ENCODE data around the gene ADAT1. TPM values are rescaled to one million over a fixed set of nuclear protein-coding genes. Genes with fewer than 3 reads are reported as not detected.

Gene ADAT1
- total and polyA plus RNA-seq, 2 experiments from 2014 or later: 21.2 to 37.9 TPM

GRCh38 chr16:75566758-75567255 is 56.3 kb downstream of the ADAT1 start:
- 6% methylated on average over 29 of the region's 32 CpGs for WGBS (ENCODE audit: low lambda C conversion rate, missing lambda C conversion rate)
- Histone ChIP-seq H3K27me3 (peaks cover 4% of the 10 kb centered on the region), H3K9me2 (replicated peaks; ENCODE audit: insufficient read depth) (no peaks in the 10 kb centered on the region), H3K9me3 (ENCODE audit: low read depth) (no peaks in the 10 kb centered on the region), H3K79me2 (peaks cover 36% of the 10 kb centered on the region), H3K27ac (peak overlapping the region; percentile 74), H3K36me3 (replicated peaks; ENCODE audit: insufficient read depth, low read depth) (peaks cover 4% of the 10 kb centered on the region), H4K20me1 (ENCODE audit: insufficient read depth, poor library complexity, severe bottlenecking) (peaks cover 26% of the 10 kb centered on the region), H3K4me1 (ENCODE audit: insufficient read depth) (peaks cover 8% of the 10 kb centered on the region), H3K4me2 (peak overlapping the region; percentile 96), H3K4me3 (peak overlapping the region; percentile 58), H2AFZ (peak overlapping the region; percentile 55)
- no peak for TF ChIP-seq EZH2 (IDR thresholded peaks at IDR 0.05; ENCODE audit: borderline replicate concordance)
- no peak for TF ChIP-seq CTCF (IDR thresholded peaks at IDR 0.05; ENCODE audit: poor library complexity)
- no peak for TF ChIP-seq EZH2phosphoT487 (IDR thresholded peaks at IDR 0.05; ENCODE audit: low read depth, severe bottlenecking, unreplicated experiment)
- DNase-seq (ENCODE audit: low spot score): peak; percentile 37

- peaks cover 8% of the 10 kb centered on the region for H3K4me1 ChIP-seq (ENCODE audit: insufficient read depth)
- peaks cover 4% of the 10 kb centered on the region for H3K27me3 ChIP-seq
- peak within 1 kb of the TSS; percentile 87 for H3K27ac ChIP-seq
- H3K36me3 ChIP-seq (replicated peaks; ENCODE audit: insufficient read depth, low read depth): peaks cover 4% of the 10 kb centered on the region
- TF ChIP-seq CTCF (IDR thresholded peaks at IDR 0.05; ENCODE audit: poor library complexity): no peak
- no peak for TF ChIP-seq EZH2phosphoT487 (IDR thresholded peaks at IDR 0.05; ENCODE audit: low read depth, severe bottlenecking, unreplicated experiment)
- no peak for TF ChIP-seq EZH2 (IDR thresholded peaks at IDR 0.05; ENCODE audit: borderline replicate concordance)
- peaks cover 33% of the 10 kb centered on the region for H3K79me2 ChIP-seq
- peaks cover 25% of the 10 kb centered on the region for H4K20me1 ChIP-seq (ENCODE audit: insufficient read depth, poor library complexity, severe bottlenecking)
- peak within 1 kb of the TSS; percentile 96 for H3K4me2 ChIP-seq
- whole genome bisulfite sequencing (ENCODE audit: low lambda C conversion rate, missing lambda C conversion rate): under 1% methylated on average over 24 of the region's 69 CpGs
- peak within 1 kb of the TSS; percentile 58 for H3K4me3 ChIP-seq
- peak; percentile 97 for DNase-seq (ENCODE audit: low spot score)
- peak within 1 kb of the TSS; percentile 55 for H2AFZ ChIP-seq
- no peaks in the 10 kb centered on the region for H3K9me2 ChIP-seq (replicated peaks; ENCODE audit: insufficient read depth)
- H3K9me3 ChIP-seq (ENCODE audit: low read depth): no peaks in the 10 kb centered on the region
Measured at GRCh38 chr16:75566040-75566757, 56.9 kb downstream of the ADAT1 start, which contains the start of gene GABARAPL2. GABARAPL2 (plus strand) TSS chr16:75566379; CDS start chr16:75566487, 108 bp downstream.

DNA sequence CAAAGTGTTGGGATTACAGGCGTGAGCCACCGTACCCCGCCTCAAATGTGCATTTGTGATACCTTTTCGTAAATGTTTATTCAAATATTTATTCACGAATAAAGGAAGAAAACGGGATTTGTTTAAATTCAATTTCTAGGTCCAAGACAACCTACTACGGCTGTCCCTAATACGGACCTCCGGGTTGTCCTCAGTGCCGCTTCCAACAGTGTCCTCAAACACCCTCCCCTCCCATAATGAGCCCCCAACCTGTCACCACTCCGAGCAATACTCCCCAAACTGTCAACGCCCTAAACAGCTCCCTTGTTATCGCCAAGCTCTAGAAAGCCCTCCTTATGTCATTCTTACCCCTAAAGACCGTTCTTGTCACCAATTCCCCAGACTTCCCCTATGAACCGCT is 57.4 kb downstream of the ADAT1 start:
- Histone ChIP-seq H3K4me3 (peak overlapping the region; percentile 58), H4K20me1 (ENCODE audit: insufficient read depth, poor library complexity, severe bottlenecking) (peaks cover 25% of the 10 kb centered on the region), H3K79me2 (peaks cover 32% of the 10 kb centered on the region), H3K9me2 (replicated peaks; ENCODE audit: insufficient read depth) (no peaks in the 10 kb centered on the region), H3K4me2 (peak overlapping the region; percentile 94), H3K9me3 (ENCODE audit: low read depth) (no peaks in the 10 kb centered on the region), H3K27me3 (peaks cover 4% of the 10 kb centered on the region), H3K27ac (peak overlapping the region; percentile 87), H3K36me3 (replicated peaks; ENCODE audit: insufficient read depth, low read depth) (peaks cover 4% of the 10 kb centered on the region), H2AFZ (peak overlapping the region; percentile 55), H3K4me1 (ENCODE audit: insufficient read depth) (peaks cover 8% of the 10 kb centered on the region)
- TF ChIP-seq CTCF (IDR thresholded peaks at IDR 0.05; ENCODE audit: poor library complexity): no peak
- TF ChIP-seq EZH2phosphoT487 (IDR thresholded peaks at IDR 0.05; ENCODE audit: low read depth, severe bottlenecking, unreplicated experiment): no peak
- TF ChIP-seq EZH2 (IDR thresholded peaks at IDR 0.05; ENCODE audit: borderline replicate concordance): no peak
- WGBS (ENCODE audit: low lambda C conversion rate, missing lambda C conversion rate): 17% methylated on average over 15 of the region's 15 CpGs
- DNase-seq (ENCODE audit: low spot score): no peak

Measured in hepatocyte (in vitro differentiated cells).